Measurements from ENCODE around the gene MYRIP.
"Not testable (repeated sequence)": the region's sequence is repeated elsewhere in the genome, so short reads cannot be mapped to it uniquely, and the experiment has no call there.

Gene MYRIP

DNA sequence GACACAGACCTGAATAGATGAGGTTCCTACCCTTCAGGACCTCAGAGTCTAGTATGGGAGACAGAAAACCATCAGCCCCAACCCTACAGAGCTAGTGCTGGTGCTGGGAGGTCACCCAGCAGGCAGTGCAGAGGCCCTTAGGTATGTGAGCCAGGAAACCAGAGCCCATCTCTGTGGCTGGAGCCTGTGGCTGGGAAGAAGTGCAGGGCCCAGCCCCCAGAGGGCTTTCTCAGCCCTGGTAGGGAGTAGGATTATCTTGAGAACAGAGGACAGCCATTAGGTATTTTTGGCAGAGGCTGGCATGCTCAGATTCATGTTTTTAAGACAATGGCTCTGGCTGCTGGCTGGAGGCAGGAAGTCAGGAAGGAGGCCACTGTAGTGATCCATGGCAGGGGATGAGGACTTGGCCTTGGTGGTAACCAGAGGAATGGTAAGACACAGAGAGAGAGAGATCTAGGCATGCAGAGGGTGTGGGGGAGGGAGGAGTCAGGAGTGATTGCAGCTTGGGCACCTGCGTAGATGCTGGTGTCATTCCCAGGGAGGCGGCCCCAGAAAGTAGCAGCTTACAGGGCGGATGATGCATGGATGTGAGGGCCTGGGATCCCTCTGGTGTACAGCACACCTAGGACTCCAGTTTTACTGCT, 279.2 kb downstream of the MYRIP start:
- DNase-seq = no peak

DNA sequence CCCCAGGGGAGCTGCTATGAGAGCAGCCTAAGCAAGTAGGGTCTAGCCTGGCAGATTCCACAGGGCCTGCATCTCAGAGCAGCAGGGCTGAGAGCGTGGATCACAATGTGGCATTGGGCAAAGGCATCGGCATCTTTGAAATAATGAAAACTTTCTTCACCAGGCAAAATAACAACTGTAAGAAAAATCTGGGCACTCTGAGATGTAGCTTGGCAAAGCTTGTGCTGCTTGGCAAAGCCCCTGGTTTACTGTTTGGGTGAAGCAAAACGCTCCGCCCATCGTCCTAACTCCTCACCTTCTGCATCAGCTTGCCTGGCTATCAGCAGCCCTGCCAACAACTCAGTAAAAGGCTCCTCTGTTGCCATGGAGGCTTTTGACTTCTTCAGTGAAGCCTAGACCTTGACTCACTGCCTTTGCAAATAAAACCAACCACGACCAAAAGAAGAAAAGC, 287.3 kb downstream of the MYRIP start:
- DNase-seq = no peak

- DNase-seq = no peak
Observed at GRCh38 chr3:40097131-40098117, 288.0 kb downstream of the MYRIP start.

DNA sequence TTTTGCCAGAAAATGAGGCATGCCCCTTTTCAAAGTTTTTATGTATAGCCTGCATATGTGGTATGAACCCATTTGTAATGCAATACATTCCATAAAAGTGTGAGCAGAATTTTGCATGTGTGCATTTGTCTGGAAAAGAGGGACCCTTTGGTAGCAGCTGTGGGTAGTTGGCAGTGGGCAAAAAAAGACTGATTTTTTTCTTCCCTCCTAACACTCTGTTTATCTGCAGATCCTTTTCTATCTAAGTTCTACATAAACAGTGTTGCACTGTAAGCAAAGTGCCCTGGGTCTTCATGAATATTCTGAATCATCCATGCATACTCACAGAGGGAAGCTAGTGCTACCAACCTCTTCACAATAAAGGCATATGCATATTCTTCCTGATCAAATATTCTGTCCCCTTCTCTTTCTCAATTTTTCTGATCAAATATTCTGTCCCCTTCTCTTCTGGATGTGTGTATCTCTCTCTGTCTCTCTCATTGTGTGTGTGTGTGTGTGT, 288.9 kb downstream of the MYRIP start:
- DNase-seq = no peak

- no peak for DNase-seq
Observed at GRCh38 chr3:40099871-40100270, 290.5 kb downstream of the MYRIP start.

GRCh38 chr3:40102182-40102581, 292.8 kb downstream of the MYRIP start:
- DNase-seq = no peak

GRCh38 chr3:40103829-40104228, 294.4 kb downstream of the MYRIP start:
- no peak for DNase-seq

GRCh38 chr3:40104441-40104840, 295.0 kb downstream of the MYRIP start:
- no peak for DNase-seq

GRCh38 chr3:40108643-40109042, 299.2 kb downstream of the MYRIP start:
- no peak for DNase-seq

DNA sequence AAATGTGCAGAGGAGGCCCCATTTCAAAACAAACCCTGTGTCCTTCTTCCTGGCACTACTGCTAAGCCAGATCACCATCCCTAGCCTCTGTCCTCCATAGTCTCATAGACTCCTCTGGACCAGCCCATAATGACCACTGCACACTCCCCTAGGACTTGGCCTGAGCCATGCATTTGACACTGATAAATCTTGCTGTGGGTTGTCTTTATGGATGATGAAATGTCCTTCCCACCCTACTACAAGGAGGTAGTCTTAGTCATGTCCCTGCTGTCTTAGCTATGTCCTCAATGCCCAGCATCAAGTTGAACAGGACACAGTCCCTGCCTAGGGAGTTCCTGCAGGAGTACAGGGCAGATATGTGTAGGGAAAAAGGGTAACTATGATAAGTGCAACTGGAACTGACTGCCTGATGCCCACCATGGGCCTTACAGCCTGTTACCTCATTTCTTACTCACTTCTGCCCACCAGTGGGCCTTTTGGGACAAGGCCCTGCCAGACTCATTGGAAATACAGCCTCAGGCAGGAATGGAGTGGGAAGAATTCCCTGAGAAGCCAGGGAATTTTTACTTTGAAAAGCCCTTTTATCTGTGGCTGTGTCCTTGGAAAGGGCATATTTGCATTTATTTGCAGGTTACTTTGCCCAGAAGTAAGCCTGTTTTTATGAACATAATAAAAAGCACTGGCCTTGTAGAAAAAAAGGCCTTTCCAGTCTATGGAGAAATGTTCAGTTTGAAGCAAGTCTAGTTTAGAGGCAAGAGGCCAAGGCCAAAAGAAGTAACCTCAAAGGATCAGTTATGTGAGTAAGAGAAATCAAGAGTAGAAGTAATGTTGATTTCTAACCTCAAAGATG, 300.5 kb downstream of the MYRIP start:
- no peak for DNase-seq

DNA sequence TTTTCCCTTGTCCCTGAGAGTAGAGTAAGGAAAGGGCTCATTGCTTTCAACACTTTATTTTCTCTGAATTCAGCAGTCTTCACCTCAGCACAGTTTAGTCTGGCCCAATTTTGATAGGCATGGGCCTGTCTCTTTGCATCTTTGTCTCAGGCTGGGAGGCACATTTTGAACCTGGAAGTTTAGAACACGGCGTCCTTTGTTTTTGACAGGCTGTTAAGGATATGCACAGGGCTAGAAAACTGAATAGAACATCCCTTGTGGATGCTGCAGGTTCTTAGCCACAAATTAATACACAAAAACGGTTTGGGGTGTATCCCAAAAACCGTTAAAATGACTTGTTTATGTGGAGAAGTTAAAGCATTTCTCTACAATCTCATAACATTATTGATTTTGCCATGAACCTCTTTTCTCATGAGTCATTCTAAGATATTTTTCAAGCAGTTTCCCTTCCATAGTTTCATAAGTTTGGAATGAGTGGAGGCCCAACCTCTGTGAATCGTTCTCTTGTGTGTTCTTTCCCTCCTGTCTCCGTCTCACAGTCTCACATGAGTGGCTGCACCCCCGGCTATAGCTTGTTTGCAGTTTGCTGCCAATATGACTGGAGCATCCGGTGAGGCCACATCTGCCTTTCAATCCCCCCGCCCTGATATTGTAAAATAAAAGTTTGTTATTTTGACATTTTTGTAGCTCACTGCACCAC, 307.2 kb downstream of the MYRIP start:
- DNase-seq = no peak

DNA sequence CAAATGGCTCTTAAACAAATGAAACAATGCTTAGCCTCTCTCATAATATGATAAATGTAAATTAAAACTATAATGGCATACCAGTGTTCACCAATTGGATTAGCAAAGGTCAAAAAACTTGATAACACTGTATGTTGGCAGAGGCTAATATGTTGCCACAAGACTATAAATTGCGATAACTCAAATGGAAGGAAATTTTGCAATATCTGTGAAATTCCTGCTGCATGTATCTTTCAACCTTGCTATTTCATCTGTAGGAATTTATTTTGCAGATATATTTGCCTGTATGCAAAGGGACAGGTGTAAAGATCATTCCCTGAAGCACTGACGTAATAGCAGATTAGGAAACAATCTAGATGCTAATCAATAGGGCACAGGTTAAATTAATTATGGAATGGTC, 308.7 kb downstream of the MYRIP start:
- no peak for DNase-seq

DNA sequence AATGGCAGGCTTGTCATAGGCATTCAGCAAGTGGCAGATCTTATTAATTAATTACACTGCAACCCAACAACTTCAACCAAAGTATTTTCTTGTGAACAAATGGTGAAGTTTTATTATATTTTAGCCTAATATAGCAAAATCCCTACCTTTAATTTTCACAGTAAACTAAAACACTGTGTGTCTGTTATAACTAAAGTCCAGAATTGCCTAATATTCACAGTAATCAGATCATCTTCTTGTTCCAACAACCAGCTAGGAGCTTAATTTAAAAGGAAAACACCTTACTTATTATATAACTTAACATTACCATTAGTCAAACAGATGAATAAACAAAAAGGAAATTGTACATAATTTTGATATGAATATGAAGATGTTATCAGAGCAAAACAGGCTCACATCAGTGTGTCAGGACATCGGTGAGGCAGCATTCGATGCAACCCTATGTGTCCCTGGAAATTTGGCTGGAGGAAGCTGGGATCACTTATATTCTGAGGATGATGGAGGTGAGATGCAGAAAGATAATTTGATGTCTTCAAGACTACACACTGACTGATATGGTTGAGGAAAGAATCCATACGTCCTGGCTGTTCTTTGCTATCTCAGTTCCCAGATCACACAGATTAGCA, 310.8 kb downstream of the MYRIP start:
- no peak for DNase-seq

- no peak for DNase-seq
Observed at GRCh38 chr3:40120806-40121205, 311.4 kb downstream of the MYRIP start.

DNA sequence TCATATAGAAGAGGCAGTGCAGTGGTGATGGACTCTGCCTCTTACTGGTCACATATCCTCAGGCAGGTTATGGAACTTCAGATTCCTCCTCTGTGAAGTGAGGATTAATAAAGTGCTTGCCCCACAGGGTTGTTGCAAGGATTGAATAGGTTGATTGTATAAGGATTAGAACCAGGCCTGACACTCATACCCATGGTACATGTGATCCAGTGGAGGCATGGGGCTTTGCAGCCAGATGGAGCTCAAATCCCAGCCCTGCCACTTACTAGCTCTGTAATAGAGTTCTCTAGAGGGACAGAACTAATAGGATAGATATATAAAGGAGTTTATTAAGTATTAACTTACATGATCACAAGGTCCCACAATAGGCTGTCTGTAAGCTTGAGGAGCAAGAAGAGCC, 315.5 kb downstream of the MYRIP start:
- DNase-seq = no peak

DNA sequence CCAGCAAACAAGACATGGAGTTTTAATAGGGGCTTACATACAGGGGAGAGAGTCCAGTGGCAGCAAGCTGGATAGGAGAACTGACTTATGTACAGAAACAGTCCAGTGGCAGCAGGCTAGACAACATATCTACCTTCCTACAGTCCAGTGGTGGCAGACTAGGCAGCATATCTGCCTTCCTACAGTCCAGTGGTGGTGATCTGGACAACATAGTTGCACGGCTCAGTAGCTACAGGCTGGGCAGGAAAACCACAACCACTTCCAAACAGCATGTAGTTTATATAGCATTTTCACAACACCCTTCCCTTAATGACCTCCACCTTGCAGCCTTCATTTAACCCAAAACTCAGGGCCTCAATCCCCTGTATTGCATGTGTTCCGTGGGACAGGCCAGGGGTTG, 318.8 kb downstream of the MYRIP start:
- no peak for DNase-seq

GRCh38 chr3:40129510-40129909, 320.1 kb downstream of the MYRIP start:
- DNase-seq = no peak

- no peak for DNase-seq
Observed at GRCh38 chr3:40129981-40130380, 320.6 kb downstream of the MYRIP start.

DNA sequence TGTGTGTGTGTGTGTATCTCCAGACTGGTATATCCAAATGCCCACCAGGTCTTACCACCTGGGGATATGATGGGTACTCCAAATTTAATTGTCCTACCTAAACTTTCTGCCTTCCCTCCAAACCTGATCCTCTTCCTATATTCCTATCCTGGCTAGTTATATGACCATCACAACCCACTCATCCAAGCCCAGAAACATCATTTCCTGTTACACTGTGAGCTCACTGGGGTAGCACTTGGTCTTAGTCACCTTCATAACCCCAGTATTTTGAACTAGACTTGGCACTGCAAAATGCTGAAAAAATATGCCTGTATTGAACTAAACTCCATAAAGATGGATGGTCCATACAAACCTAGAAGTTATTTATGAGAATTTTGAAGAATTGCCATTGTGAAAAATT, 321.3 kb downstream of the MYRIP start:
- no peak for DNase-seq

DNA sequence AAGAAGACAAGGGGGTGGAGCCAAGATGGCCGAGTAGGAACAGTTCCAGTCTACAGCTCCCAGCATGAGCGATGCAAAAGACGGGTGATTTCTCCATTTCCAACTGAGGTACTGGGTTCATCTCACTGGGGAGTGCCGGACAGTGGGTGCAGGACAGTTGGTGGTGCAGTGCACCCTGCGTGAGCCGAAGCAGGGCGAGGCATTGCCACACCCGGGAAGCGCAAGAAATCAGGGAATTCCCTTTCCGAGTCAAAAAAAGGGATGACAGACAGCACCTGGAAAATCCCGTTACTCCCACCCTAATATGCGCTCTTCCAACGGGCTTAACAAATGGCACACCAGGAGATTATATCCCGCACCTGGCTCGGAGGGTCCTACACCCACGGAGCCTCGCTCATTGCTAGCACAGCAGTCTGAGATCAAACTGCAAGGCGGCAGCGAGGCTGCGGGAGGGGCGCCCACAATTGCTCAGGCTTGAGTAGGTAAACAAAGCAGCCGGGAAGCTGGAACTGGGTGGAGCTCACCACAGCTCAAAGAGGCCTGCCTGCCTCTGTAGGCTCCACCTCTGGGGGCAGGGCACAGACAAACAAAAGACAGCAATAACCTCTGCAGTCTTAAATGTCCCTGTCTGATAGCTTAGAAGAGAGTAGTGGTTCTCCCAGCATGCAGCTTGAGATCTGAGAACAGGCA, 324.6 kb downstream of the MYRIP start:
- not testable (repeated sequence) for DNase-seq

DNA sequence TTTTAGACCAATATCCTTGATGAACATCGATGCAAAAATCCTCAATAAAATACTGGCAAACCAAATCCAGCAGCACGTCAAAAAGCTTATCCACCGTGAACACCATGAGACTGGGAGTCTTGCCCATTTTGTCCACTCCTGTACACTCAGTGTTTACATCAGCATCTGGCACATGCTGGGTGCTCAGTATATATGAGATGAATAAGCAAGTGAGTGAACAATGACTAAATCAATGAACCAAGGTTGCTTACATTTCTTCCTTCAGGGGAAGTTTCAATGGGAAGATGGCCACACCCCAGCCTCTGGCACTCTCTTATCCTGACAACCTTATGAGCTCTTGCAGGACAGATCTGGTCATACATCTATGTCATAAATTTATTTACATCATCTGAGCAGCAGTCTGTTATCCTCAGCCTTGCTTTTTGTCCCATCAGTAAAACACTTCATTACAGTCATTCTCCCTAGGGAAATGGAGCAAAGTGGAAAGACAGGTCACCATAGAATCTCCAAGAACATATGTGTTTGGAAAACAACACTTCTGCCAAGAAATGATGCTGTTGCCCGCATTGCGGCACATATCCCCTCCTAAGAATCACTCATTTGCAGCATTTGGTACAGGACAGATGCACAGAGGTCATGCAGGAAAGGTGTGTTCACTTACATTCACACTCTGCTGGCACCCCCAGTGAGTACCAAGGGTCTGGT, 328.3 kb downstream of the MYRIP start:
- no peak for DNase-seq

Data from stimulated activated CD4-positive, alpha-beta T cell treated with anti-CD3 and anti-CD28 coated beads, Interleukin-4, amount 100 ng/mL, for 24 hours (primary cell).